Fibroblast of the aortic adventitia (primary cell): ENCODE results near the gene HNRNPC. TPM values are rescaled to one million over a fixed set of nuclear protein-coding genes. Genes with fewer than 3 reads are reported as not detected.

Experiments used
- DNase-seq: peaks from one replicate; pipeline ENCODE4 v3.0.0-alpha.2; 2010; ENCODE audit warnings: low read depth
- H3K4me3 ChIP-seq: 2 replicates; pipeline ENCODE4 v1.5.1; 2011; ENCODE audit warnings: low read depth, mild to moderate bottlenecking, control low read depth, low read length, moderate library complexity
- CTCF ChIP-seq: IDR thresholded peaks from 2 replicates; pipeline ENCODE4 v1.5.1; 2011; ENCODE audit warnings: mild to moderate bottlenecking, low read length, control low read depth, inconsistent platforms; ENCODE audit not compliant: insufficient read depth
- total RNA-seq: library from RNA; depleted of rRNA; stranded (reverse); fragments of >200 nt; gene quantifications from 2 replicates; pipeline ENCODE4 v1.2.3, GENCODE V29; 2012; ENCODE audit warnings: low replicate concordance

The HNRNPC gene
- total RNA-seq, 1 donor: 458 TPM

- no peak for TF ChIP-seq CTCF
These were observed 68.3 kb downstream of the HNRNPC start for GRCh38 chr14:21200752-21201461.

GRCh38 chr14:21199611-21200560 is 69.4 kb downstream of the HNRNPC start:
- H3K4me3 ChIP-seq: no peak overlapping the region
- no peak for DNase-seq
- TF ChIP-seq CTCF: no peak

More at GRCh38 chr14:21200752-21201461, 68.3 kb downstream of the HNRNPC start:
- no peak for DNase-seq
- no peak overlapping the region for H3K4me3 ChIP-seq

- peak; percentile 5 for TF ChIP-seq CTCF
- H3K4me3 ChIP-seq: no peak overlapping the region
- DNase-seq: no peak
These were observed 71.6 kb downstream of the HNRNPC start for GRCh38 chr14:21197418-21198205.

DNA sequence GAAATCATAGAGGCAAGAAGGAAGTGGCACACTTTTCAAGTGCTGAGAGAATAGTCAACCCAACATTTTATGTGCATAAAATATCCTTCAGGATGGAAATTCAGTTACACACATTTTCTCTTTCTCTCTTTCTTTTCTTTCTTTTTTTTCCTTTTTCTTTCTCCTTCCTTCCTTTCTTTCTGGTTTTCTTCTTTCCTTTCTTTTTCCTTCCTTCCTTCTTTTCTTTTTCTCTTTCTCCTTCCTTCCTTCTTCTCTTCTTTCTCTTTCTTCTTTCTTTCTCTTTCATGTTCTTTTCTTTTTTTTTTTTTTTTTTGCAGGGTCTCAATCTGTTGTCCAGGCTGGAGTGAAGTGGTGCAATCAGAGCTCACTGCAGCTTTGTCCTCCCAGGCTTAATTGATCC is 74.6 kb downstream of the HNRNPC start:
- no peak for DNase-seq
- no peak for TF ChIP-seq CTCF
- no peak overlapping the region for H3K4me3 ChIP-seq

GRCh38 chr14:21192875-21193535 is 76.2 kb downstream of the HNRNPC start:
- no peak overlapping the region for H3K4me3 ChIP-seq
- TF ChIP-seq CTCF: no peak
- DNase-seq: no peak

DNA sequence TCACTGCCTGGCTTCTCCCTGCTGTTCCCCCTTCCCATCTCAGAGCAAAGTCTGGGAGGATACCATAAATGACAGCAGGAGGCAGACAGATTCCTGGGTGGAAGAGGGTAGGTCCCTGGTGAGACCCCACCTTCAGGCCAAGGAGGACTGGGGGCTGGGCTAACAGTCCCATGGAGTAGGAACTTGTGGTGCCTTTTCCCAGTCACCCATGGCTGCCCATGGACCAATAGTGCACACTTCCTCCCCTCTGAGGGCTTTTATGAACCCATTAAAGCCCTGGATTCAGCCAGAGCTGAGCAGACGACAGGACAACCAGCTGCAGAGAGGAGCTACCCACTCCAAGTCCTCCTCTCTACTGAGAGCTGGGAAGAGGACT is 76.8 kb downstream of the HNRNPC start:
- peak overlapping the region; percentile 38 for H3K4me3 ChIP-seq
- no peak for TF ChIP-seq CTCF
- no peak for DNase-seq
